GM12873 (cell line): ENCODE data around the gene SEMA3G.
A peak's percentile ranks its signal among the peaks of the same experiment; 100 is the strongest.

Source experiments
- CTCF ChIP-seq: IDR thresholded peaks from 2 replicates; pipeline ENCODE4 v1.5.1; 2012; ENCODE audit warnings: low read depth, mild to moderate bottlenecking, moderate library complexity, low read length, control low read depth; ENCODE audit not compliant: insufficient read depth; ENCODE audit errors: missing control alignments

SEMA3G gene

GRCh38 chr3:52429031-52429430 is 15.9 kb downstream of the SEMA3G start:
- TF ChIP-seq CTCF: no peak

- TF ChIP-seq CTCF: peak; percentile 78
Observed at GRCh38 chr3:52428151-52429005, 16.5 kb downstream of the SEMA3G start.

- no peak for TF ChIP-seq CTCF
Observed at GRCh38 chr3:52423173-52423572, 21.7 kb downstream of the SEMA3G start.

- TF ChIP-seq CTCF: no peak
Observed at GRCh38 chr3:52422669-52423068, 22.2 kb downstream of the SEMA3G start.

- TF ChIP-seq CTCF: no peak
Observed at GRCh38 chr3:52420388-52420787, 24.5 kb downstream of the SEMA3G start.

- TF ChIP-seq CTCF: no peak
Observed at GRCh38 chr3:52415800-52416199, 29.1 kb downstream of the SEMA3G start.

- no peak for TF ChIP-seq CTCF
Observed at GRCh38 chr3:52408466-52408865, 36.4 kb downstream of the SEMA3G start.

GRCh38 chr3:52407779-52408178 is 37.1 kb downstream of the SEMA3G start:
- TF ChIP-seq CTCF: no peak
